ENCODE measurements around the gene UQCC3.
"Not testable (repeated sequence)": the region's sequence is repeated elsewhere in the genome, so short reads cannot be mapped to it uniquely, and the experiment has no call there.

The UQCC3 gene

GRCh38 chr11:62665599-62666258 lies 5.7 kb upstream of the UQCC3 start:
- in situ Hi-C loops (cut with MboI; ENCODE audit: low sequenced_read_pairs), result no loop called here

DNA sequence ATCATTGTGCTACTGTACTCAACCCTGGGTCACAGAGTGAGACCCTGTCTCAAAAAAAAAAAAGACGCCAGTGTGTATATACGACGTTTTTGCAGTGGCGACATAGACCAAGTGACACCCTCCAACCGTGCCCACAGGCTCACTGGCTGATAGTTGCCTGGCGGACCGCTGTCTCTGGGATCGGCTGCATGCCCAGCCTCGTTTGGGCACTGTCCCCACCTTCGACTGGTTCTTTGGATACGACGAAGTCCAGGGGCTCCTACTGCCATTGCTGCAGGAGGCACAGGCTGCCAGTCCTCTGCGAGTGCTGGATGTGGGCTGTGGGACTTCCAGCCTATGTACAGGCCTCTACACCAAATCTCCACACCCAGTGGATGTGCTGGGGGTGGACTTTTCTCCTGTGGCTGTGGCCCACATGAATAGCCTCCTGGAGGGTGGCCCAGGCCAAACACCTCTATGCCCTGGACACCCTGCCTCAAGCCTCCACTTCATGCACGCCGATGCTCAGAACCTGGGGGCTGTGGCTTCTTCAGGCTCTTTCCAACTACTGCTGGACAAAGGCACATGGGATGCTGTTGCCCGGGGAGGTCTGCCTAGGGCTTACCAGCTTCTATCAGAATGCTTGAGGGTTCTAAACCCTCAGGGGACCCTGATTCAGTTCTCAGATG lies 5.1 kb upstream of the UQCC3 start:
- in situ Hi-C loops (cut with MboI; ENCODE audit: low sequenced_read_pairs), result no loop called here

- in situ Hi-C loops (cut with MboI; ENCODE audit: low sequenced_read_pairs), result no loop called here
These were observed 4.0 kb upstream of the UQCC3 start for GRCh38 chr11:62667460-62667859.

DNA sequence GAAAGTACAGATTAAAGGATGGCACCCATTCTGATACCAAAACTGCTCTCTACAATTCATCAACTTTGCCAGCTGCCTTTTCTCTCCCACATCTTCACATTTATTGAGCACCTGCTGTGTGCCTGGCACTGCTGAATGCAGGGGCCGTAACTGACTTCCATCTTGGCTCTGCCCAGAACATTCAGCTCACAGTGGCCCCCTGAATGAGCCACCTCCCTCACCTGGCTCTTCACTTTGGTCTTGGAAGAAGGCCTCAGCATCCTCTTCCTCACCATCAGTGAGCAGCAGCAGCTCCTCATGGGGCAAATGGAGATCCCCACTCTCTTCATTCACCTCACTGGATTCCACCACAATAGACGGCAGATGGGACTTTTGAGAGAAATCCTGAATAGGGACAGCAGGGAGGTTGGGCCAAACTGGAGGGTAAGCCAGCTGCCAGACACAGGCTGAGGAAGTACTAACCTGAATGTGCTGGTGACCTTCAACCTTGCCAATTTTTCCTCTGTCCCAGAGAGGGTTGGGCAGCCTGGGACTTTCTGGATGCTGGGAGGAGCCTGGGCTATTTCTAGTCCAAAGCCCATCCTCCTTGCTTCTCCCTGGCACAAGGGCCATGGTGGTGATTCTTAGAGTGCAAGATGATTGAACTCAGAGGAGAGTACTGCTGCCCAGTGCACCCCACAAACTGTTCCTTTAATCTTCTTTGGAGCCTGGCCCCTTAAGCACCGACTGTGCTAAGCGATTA lies 1.9 kb upstream of the UQCC3 start:
- in situ Hi-C loops (cut with MboI; ENCODE audit: low sequenced_read_pairs), result no loop called here

- in situ Hi-C loops (cut with MboI; ENCODE audit: low sequenced_read_pairs), result no loop called here
These were observed 251 bp upstream of the UQCC3 start for GRCh38 chr11:62671236-62671607.

DNA sequence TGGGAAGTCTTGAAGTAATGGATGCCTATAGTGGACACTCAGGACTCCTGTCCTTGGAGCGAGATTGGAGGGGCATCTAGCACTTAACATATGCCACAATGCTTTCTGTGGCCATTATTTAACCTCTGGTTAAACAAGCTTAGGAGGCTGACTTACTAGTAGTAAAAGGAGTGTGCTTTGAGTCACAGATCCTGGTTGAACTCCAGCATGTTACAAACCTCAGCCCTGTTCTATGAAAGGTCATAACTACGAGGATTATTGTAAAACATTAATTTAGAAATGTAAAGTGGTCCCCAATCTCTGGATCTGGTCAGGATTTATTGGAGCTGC lies 1.7 kb downstream of the UQCC3 start:
- in situ Hi-C loops (cut with MboI; ENCODE audit: low sequenced_read_pairs), result no loop called here

- in situ Hi-C loops (cut with MboI; ENCODE audit: low sequenced_read_pairs), result not testable (repeated sequence)
These were observed 3.9 kb downstream of the UQCC3 start for GRCh38 chr11:62675415-62675814.

- in situ Hi-C loops (cut with MboI; ENCODE audit: low sequenced_read_pairs), result no loop called here
These were observed 5.2 kb downstream of the UQCC3 start for GRCh38 chr11:62676698-62677097.

DNA sequence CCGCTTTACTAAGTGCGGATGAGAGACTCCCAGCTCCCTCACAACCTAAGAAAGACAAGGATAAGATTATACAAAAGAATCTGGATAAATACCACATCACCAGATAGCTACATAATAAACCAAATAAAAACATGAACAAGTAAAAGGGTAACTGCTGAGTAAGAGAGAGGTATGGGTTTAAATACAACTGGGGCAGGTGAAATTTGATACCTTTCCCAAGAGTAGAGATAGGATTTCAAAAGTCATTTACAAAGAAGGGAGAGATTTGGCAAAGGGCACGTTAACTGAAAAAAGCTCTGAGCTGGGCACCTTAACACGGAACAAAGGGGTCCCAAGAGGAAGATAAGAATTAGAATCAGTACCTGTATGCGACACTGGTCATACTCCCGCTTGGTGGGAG lies 5.7 kb downstream of the UQCC3 start:
- in situ Hi-C loops (cut with MboI; ENCODE audit: low sequenced_read_pairs), result no loop called here

DNA sequence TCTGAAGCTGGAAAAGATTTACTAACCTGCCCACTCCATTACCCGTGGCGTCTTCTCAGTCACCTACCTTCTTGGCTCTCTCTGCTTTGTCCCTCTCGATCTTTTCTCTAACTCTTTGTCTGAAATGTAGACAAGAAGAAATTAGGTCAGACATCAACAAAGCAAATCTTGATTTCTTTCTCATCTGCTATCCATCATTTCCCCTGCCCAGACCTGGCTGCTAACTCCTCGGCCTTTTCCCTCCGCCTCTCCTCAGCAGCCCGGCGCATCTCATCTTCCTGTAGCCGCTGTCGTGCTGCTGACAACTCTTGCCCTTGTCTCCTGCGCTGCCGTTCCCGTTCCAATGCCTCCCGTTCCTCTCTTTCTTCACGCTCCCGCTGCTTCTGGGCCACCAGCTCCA lies 6.2 kb downstream of the UQCC3 start:
- in situ Hi-C loops (cut with MboI; ENCODE audit: low sequenced_read_pairs), result no loop called here

- in situ Hi-C loops (cut with MboI; ENCODE audit: low sequenced_read_pairs), result no loop called here
These were observed 6.9 kb downstream of the UQCC3 start for GRCh38 chr11:62678433-62678769.

- in situ Hi-C loops (cut with MboI; ENCODE audit: low sequenced_read_pairs), result no loop called here
These were observed 7.6 kb downstream of the UQCC3 start, which contains the start of gene UBXN1 for GRCh38 chr11:62678770-62679696. Gene UBXN1, minus strand, starts transcription at chr11:62679073. Its CDS starts 150 bp downstream, at chr11:62678923.

DNA sequence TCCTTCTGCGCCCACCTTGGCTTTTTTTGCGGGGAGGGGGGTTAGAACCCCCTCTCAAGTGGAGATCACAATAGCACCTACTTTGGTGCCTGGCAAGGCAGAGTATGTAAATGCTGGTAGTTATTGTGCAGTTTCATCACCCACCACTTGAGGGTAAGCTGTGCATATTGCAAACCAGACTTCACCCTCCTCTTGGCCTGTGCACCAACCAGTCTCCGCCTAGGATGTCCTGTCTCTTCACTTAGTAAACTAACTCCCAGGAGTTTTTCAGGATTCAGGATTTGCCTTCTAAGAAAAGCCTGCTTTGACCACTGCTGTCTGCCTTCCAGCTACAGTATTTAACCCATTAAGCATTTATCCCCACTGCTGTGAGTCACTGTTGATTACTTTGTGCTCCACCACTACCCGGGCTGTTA lies 9.4 kb downstream of the UQCC3 start:
- in situ Hi-C loops (cut with MboI; ENCODE audit: low sequenced_read_pairs), result no loop called here

DNA sequence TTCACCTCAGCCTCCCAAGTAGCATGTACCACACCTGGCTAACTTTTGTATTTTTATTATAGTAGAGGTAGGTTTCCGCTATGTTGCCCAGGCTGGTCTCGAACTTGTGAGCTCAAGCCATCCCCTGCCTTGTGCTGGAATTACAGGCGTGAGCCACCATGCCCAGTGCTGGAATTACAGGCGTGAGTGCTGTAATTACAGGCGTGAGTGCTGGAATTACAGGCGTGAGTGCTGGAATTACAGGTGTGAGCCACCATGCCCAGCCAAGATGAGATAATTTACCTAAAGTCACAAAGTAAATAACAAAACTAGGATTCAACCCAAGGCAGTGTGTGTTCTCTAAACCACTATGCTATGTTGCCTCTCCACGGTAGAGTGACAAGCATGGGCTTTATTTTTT lies 11.0 kb downstream of the UQCC3 start:
- in situ Hi-C loops (cut with MboI; ENCODE audit: low sequenced_read_pairs), result no loop called here

- in situ Hi-C loops (cut with MboI; ENCODE audit: low sequenced_read_pairs), result no loop called here
These were observed 16.3 kb downstream of the UQCC3 start for GRCh38 chr11:62687508-62688396.

DNA sequence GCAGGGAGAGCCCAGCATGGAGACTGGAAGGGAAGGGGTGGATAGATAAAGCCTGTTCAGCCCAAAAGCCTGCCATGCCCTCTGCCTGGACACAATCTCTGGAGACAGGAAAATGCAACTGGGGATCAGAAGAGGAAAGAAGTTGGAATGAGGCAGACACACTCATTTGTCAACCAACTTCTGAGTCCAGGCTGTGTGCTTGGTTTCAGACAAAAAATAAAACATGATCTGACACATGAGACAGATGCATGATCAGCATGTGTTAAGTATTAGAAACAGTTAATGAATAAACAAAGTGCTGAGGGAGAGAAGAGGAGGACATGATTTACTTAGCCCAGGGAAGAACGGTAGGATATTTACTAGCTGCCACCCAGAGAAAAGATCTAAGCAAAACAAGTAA lies 17.0 kb downstream of the UQCC3 start:
- in situ Hi-C loops (cut with MboI; ENCODE audit: low sequenced_read_pairs), result no loop called here

DNA sequence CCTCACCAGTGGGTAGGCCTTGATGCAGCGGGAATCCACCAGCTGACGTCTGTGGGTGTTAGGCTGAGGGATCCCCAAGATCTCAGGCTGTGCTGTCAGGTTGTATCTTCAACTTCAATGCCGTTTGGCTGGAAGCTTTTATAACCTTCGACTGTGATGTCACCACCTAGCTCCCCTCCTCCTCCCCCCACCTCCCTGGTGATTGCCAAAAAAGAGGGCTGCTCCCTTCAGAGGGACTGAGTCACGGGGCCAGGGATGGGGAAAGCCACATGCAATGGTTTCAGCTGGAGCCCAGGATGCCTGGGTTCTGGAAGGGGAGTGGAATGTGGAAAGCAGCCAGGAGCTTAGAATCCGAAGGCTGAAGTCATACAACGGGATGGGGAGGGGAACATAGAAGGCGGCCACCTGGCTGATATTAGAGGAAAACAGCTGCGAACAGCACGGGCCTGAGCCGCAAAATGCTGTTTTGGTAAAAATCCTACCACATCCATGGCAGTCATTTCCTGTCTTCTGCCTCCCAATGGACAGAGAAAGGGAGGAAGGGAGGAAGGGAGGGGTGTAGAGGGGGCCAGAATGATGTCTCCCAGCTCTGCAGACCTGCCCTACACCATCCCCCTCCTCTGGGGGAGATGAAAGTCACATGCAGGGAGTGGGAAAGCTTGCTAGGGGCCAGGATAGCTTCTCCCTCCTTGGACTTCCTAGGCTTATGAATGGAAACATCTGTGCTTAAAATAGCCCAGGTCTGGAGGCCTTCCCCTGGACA lies 18.1 kb downstream of the UQCC3 start, which contains the start of gene LRRN4CL:
Gene LRRN4CL, minus strand, starts transcription at position 110 of the 763 bp plus-strand sequence. CDS start 1,022 bp downstream, outside the sequence.
- in situ Hi-C loops (cut with MboI; ENCODE audit: low sequenced_read_pairs), result no loop called here

GRCh38 chr11:62693624-62694023 lies 22.2 kb downstream of the UQCC3 start:
- in situ Hi-C loops (cut with MboI; ENCODE audit: low sequenced_read_pairs), result not testable (repeated sequence)

- in situ Hi-C loops (cut with MboI; ENCODE audit: low sequenced_read_pairs), result no loop called here
These were observed 23.1 kb downstream of the UQCC3 start for GRCh38 chr11:62694455-62695167.
